Measurements from ENCODE around the gene RPL37A.

DNA sequence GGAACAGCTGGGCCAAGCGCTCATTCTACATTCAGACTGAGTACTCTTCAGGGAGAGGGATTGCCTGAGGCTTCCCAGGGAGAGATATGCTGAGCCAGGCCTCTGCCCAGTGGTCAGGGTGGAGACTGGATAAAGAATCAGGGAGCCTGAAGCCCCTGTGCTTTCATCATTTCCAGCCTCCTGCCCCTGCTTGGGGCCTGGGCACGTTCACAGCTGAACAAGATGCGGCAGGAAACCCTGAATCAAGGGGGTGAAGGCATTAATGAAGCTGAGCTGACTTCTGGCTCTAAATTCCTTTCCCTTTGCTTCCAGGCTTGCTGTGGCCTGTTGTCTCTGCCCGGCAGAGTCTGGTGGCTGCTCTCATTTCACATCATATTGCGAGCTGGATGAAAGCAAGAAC, 35.0 kb downstream of the RPL37A start:
- TF ChIP-seq, protein P1, sequence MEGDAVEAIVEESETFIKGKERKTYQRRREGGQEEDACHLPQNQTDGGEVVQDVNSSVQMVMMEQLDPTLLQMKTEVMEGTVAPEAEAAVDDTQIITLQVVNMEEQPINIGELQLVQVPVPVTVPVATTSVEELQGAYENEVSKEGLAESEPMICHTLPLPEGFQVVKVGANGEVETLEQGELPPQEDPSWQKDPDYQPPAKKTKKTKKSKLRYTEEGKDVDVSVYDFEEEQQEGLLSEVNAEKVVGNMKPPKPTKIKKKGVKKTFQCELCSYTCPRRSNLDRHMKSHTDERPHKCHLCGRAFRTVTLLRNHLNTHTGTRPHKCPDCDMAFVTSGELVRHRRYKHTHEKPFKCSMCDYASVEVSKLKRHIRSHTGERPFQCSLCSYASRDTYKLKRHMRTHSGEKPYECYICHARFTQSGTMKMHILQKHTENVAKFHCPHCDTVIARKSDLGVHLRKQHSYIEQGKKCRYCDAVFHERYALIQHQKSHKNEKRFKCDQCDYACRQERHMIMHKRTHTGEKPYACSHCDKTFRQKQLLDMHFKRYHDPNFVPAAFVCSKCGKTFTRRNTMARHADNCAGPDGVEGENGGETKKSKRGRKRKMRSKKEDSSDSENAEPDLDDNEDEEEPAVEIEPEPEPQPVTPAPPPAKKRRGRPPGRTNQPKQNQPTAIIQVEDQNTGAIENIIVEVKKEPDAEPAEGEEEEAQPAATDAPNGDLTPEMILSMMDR (IDR thresholded peaks at IDR 0.05; ENCODE audit: poor library complexity, severe bottlenecking), result no peak
- TF ChIP-seq POLR2AphosphoS5 (IDR thresholded peaks at IDR 0.05) (no peak), EZH2 (IDR thresholded peaks at IDR 0.05; ENCODE audit: borderline replicate concordance, insufficient read depth, low read length, poor library complexity, severe bottlenecking) (no peak)
- TF ChIP-seq, protein P2, sequence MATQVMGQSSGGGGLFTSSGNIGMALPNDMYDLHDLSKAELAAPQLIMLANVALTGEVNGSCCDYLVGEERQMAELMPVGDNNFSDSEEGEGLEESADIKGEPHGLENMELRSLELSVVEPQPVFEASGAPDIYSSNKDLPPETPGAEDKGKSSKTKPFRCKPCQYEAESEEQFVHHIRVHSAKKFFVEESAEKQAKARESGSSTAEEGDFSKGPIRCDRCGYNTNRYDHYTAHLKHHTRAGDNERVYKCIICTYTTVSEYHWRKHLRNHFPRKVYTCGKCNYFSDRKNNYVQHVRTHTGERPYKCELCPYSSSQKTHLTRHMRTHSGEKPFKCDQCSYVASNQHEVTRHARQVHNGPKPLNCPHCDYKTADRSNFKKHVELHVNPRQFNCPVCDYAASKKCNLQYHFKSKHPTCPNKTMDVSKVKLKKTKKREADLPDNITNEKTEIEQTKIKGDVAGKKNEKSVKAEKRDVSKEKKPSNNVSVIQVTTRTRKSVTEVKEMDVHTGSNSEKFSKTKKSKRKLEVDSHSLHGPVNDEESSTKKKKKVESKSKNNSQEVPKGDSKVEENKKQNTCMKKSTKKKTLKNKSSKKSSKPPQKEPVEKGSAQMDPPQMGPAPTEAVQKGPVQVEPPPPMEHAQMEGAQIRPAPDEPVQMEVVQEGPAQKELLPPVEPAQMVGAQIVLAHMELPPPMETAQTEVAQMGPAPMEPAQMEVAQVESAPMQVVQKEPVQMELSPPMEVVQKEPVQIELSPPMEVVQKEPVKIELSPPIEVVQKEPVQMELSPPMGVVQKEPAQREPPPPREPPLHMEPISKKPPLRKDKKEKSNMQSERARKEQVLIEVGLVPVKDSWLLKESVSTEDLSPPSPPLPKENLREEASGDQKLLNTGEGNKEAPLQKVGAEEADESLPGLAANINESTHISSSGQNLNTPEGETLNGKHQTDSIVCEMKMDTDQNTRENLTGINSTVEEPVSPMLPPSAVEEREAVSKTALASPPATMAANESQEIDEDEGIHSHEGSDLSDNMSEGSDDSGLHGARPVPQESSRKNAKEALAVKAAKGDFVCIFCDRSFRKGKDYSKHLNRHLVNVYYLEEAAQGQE (IDR thresholded peaks at IDR 0.05; ENCODE audit: borderline replicate concordance), result no peak

Measured in neural cell (in vitro differentiated cells).